SK-MEL-5 (cell line): ENCODE measurements around the gene THSD7A. TPM values are rescaled to one million over a fixed set of nuclear protein-coding genes. Genes with fewer than 3 reads are reported as not detected.

Experiments
- DNase-seq: peaks from one replicate; pipeline ENCODE4 v3.0.0-alpha.2; 2016; ENCODE audit warnings: low read depth, low spot score
- in situ Hi-C: cut with HindIII; loops from 2 replicates; pipeline ENCODE4 v1.10.0; 2016; ENCODE audit warnings: low sequenced_read_pairs, high pct_unique_total_duplicates, low pct_unique_long_range_greater_than_20kb
- total RNA-seq: library from RNA; depleted of rRNA; stranded (reverse); fragments of >200 nt; shearing (Covaris generic); gene quantifications from 2 replicates; pipeline ENCODE4 v1.2.3, GENCODE V29; 2014

Gene THSD7A
- total RNA-seq, 1 experiment from 2014 or later: 0.45 TPM

DNA sequence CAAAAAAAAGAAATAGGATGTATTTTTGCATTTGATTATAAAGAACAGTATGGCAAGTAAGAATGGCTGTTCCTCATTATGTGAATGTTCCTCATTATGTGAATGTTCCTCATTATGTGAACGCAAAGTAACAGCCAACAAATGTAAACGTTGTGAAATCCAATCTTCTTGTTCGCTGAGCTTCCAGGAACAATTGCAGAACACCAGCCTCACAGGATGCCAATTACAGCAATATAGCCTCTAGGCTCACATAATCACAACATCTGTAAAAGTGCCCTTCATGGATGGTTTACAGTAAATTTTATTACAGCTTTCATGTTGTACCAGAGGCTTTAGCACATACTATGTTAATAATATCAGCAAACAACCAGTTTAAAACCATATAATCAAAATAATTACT, 71.6 kb downstream of the THSD7A start:
- in situ Hi-C loops: no loop called here
- no peak for DNase-seq

DNA sequence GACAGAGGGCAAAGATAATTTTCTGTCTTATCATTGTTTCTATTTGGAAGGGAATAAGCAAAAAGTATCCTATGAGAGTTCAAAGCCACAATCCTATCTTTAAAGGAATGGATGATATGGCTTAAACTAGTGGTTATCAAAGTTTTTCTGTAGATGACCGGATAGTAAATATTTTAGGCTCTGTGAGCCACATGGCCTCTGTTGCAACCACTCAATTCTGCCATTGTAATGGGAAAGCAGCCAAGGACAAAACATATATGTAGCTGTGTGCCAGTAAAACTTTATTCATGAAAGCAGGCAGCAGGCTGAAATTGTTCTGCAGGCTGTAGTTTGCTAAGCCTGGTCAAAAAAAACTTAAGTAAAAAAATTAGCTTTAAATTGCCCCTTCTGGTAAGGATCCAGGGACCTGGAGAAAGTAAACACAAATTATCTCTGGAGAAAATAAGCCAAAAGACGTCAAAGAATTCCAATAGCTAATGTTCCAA, 73.3 kb downstream of the THSD7A start:
- in situ Hi-C loops: no loop called here
- no peak for DNase-seq

DNA sequence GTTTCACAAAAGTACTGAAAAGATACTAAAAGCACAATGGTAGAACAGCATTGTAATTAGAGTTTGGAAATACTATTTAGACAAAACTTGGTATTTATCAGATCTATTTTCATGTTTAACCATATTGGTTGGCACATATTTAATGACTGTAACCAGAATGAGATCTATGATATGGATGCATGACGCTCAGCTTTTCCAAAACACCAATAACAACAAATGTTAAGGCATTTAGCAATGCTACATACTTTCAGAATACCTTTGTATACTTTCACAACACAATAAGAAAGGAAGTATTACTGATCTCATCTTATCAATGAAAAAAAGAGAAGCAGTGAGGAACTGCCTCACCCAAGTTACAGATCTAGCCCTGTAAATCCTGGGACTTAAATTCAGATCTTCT, 74.8 kb downstream of the THSD7A start:
- in situ Hi-C loops: no loop called here
- DNase-seq: no peak

DNA sequence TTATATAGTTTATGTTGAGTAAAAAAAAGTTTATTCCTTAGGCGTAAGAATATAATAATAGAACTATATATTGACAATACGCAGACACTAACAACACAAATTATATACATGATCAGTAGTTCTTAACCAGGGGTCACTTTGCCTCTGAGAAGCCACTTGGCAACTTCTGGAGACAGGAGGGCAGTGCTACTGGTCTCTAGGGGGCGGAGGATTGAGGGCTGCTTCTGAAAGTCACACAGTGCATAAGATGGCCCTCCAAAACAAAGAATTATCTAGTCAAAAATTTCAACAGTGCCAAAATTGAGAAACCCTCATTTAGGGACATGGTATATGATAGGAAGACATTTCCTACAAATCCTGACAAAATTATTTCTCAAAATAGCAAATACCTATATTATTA, 77.1 kb downstream of the THSD7A start:
- DNase-seq: no peak
- in situ Hi-C loops: no loop called here

DNA sequence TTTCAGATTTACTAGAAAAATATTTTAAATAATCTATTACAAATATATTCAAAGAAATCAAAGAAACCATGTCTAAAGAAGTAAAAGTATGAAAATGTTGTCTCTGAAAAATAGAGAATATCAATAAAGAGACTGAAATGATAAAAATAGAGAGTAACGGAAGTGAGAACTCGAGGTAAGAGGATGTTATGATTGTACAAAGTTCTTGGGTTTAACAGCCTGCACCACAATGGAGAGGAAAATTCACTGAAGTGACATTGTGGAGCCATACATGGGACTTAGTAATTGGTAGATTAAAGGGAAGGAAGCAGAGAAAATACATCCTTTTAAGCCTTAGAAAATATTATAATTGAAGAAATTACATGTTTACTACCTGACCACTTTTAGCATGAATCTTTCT, 77.9 kb downstream of the THSD7A start:
- in situ Hi-C loops: no loop called here
- no peak for DNase-seq

DNA sequence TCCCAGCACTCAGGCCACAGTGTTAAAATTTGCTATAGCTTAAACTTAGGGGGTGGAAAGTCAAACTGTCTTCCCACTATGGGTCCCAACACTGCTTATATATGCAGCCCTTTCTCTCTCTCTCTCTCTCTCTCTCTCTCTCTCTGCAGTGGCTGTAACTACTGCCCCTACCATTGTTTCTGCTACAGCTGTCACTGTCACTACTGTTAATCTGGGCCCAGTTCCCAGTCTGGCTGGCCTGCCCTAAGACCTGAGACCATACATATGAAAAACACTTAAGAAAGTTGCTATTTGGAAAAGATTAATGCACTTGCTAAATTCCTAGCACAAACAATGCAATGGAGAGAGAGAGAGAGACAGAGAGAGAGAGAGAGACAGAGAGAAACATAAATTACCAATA, 78.6 kb downstream of the THSD7A start:
- in situ Hi-C loops: no loop called here
- DNase-seq: no peak

DNA sequence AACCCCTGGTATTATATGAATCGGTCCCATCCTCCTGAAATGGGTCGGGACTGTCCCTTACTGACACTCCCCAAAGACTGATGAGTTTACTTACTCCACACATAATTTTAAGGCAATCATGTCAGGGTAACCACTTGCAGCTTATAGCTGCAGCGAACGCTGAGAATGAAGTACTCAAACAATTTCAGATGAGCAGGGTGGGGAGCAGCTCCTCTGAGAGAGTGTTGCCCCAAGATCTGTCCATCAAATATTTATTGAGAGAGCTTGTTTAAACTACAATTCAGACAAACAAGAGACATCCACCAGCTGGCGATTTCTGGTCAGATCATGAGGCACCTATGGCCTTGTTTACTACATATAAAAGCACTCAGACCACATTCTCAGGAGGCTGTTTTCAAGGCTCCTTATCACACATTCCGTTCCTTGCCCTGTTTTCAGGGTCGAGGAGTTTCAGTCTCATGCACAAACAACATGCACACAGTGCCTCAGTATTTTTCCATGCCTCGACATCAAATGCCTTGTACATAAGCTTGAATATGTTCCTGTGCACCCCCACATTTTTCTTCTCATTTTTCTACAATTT, 80.1 kb downstream of the THSD7A start:
- no peak for DNase-seq
- in situ Hi-C loops: no loop called here

DNA sequence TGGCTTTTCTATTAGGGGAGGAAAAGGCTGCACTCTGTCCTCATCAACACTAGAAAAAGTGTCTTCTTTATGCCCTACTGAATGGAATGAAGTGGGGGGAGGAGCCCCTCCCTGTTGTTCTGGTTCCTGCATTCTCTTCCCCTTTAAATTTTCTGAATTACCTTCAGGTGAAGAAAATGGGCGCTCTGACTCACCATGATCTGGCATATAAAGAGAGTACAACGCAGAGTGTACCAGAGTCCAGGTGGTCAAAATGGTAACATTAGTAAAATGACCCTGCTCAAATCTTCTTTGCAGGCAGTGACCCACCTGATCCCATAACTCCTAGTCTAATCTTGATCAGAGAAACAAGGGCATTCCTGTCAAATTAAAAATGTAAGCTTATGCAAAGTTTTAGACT, 80.7 kb downstream of the THSD7A start:
- in situ Hi-C loops: no loop called here
- no peak for DNase-seq

DNA sequence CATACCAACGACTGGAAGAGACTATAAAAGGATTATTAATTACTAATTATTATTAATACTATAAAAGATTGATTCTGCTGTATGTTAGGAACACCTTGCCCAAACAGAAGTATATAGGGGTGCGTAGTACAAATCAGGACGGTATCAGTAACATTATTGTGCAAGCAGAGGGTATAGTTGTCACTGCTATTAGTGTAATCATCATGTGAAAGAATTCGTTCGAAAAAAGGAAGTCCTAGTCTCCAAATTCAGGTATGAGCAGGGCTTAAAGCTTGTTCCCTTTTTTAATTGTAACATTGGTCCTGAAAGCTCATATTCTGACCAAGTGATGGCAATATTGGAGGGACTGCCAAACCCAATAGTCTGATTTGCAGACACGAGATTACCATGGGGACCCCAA, 81.8 kb downstream of the THSD7A start:
- DNase-seq: no peak
- in situ Hi-C loops: no loop called here

DNA sequence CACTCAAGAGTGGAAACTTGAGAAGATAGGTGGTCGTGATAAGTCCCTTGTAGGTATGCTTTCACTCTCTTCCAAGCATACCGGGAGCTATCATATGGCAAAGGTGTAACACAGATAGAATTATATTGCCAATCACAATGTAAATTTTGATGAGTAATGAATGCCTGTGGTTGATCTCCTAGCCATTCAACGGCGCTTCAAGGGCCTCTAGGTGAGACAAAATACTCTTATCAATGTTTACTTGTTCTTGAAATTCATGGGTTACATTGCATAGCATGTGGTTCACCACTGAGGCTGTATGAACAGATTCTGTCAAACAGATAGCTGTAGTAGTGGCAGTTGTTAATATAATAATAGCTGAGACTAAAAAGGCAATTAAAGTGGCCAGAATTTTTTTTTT, 82.4 kb downstream of the THSD7A start:
- in situ Hi-C loops: no loop called here
- no peak for DNase-seq

DNA sequence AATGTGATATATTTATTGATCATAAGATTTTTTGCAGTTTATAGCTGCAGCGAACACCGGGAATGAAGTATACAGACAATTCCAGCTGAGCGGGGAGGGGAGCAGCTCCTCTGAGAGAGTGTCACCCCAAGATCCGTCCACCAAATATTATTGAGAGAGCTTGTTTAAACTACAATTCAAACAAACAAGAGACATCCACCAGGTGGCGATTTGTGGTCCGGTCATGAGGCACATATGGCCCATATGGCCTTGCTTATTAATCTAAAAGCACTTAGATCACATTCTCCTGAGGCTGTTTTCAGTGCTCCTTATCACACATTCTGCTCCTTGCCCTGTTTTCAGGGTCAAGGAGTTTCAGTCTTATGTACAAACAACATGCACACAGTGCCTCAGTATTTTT, 83.1 kb downstream of the THSD7A start:
- DNase-seq: peak; percentile 46
- in situ Hi-C loops: no loop called here

DNA sequence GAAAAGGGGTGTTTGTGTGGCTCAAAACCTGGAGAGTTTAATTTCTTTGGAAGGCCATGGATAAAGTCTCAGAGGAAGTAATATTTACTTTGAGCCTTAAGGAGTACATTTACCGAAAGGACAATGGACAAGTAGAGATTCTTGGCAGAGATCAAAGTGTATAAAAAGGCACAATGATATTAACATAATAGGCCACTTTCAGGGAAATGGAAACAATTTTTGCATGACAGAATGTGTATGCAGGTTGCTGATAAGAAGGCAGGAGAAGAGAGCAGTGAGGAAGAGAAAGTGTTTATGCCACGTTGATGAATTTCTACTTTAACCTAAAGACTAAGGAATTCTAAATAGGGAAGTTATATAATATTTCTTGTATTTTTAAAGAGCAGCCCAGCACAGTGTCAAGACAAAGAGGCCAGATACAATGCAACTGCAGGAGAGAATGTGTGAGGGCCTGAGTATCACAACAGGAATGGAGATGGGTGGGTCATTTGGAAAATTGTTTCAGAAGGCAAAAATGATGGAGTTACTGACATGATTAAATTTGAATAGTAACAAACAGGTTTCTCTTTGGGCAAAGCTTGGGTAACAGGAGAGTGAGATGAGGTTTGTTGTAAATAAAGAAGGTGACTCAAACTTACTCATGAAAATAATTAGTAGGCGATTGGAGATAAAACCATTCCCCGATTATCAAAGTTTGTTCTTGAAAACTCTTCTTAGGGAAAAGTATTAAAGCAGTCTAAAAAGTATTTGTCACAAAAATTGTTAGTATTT, 84.1 kb downstream of the THSD7A start:
- in situ Hi-C loops: no loop called here
- DNase-seq: no peak

DNA sequence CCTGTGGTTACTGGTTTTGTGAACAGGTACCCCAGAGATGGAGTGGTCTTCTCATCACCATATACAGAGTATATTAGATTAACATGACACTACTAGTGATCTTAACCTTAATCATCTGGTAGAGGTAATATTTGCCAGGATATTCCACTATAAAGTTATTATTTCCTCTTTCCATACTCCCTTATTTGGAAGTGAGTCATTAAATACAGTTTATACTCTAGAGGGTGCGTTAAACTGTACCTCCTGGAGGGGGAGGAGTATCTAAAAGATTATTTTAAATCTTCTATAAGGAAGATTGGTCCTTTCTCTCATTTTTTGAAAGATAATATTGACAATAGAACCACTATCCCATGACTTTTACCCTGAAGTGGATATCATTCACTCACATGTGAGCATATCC, 85.4 kb downstream of the THSD7A start:
- in situ Hi-C loops: no loop called here

DNA sequence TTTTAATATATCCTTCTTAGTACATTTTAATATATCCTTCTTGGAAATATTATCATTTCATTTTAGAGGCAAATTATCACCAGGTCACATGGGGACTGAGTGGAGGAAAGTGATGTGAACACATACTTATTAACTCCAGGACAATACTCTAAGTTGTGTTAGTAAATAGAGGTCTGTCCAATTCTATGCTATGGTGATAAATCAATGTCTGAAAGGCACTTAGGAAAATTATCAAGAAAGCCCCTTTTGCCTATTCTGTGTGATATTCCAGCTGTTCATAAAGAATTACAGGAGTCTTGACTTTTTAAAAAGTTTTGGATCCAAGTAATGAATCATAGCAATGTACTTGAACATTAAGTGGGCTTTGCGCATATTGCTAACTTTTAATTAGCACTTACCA, 88.5 kb downstream of the THSD7A start:
- DNase-seq: no peak
- in situ Hi-C loops: no loop called here

More for the DNA sequence above, 85.4 kb downstream of the THSD7A start:
- no peak for DNase-seq

DNA sequence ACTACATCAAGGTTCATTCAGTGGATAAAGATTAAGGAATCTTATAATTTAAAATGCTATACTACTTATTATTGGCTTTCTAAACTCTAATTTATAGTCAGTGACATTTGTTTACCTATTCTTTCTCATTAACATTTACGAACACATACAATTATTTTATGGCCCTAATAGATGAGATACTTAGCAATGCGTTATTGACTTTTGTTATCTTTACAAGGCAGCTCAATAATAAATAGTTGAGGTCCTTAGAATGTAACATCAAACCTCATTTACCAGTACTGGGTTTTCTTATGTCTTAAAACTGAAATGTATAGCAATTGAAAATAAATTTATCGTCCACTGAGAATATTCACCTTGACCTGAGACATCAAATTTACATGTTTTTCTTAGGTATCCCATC, 89.0 kb downstream of the THSD7A start:
- in situ Hi-C loops: no loop called here
- DNase-seq: no peak

DNA sequence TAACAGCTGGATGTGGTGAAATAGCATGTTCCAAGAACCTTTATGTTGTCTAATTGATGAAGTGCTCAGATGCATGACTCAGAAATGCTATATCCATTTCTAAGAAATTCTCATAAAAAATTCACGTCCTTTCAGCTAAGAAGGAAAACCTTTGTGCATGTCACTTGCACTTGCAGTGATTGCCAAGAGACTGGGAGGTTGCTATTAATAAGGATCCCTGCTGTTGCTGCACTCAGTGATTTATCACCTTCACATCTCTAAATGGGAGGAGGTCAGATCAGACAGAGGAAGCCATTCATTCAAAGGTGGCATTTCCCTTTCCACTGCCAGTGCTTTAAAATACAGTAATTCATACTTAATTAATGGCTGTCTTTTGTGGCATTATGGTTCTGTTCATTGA, 89.5 kb downstream of the THSD7A start:
- in situ Hi-C loops: no loop called here
- peak; percentile 14 for DNase-seq

DNA sequence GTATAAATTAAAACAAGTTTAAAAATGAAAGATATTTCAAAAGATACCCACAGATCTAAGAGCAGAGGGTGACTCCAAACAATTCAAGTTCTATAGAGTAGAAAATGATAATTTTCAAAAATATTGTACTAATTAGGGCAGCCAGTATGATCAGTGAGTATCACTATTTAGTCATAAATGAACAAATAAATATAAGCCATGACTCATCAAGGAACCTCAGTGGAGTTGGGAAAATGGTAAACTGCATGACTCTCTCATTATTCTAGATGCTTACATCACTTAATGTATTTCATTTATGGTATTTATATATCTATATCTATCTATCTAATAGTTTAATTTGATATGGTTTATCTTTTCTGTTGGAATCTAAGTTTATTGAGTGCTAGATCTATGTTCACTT, 94.3 kb downstream of the THSD7A start:
- in situ Hi-C loops: no loop called here
- no peak for DNase-seq

DNA sequence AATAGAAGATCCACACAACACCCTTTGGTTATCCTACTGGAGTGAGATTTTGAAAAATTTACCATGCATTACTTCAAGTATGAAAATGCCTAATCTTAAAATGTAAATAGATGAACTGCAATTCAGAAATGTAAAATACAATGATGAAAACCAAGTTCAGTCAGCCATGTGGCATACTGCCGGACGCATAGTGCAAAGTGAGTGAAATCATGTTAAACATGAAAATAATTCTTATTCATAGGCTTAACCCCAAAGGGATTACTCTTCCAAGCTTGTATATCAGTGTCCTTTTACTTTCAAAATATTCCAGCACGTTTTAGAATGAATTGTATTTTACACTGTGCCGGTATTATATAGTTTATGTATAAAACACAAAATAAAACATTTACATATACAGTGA, 99.8 kb downstream of the THSD7A start:
- no peak for DNase-seq
- in situ Hi-C loops: no loop called here

DNA sequence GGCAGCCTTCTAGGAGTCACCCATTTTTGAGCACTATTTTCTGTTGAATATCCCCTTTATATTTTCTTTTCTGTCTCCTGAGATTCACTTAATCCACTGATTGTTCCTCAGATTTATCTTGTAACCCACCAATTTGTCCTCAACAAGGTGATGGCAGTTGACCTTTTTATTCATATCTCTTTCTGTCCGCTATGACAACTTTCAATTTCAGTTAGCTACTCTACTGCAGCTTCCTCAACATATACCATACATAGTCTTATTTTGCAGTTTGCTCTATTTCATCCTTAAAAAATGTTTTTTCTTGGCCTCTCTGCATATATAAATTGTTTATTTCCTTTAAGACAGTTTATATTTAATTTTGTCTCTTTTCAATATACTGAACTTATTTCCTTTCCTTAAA, 101.3 kb downstream of the THSD7A start:
- in situ Hi-C loops: no loop called here
- no peak for DNase-seq
